Activated CD4-positive, alpha-beta T cell treated with anti-CD3 and anti-CD28 coated beads, Interleukin-2, amount 50 U/mL, for 1 hour (primary cell): ENCODE results near the gene GRB7.
"Not testable (repeated sequence)": the region's sequence is repeated elsewhere in the genome, so short reads cannot be mapped to it uniquely, and the experiment has no call there.

Source experiments
- DNase-seq: peaks from one replicate; pipeline ENCODE4 v3.0.0-alpha.2; 2020

The GRB7 gene

GRCh38 chr17:39737760-39738567, at the start of gene GRB7:
TSS of gene GRB7 (plus strand) at chr17:39737938. CDS start at chr17:39742302, 4,364 bp downstream.
- DNase-seq: no peak

- no peak for DNase-seq
Measured at GRCh38 chr17:39688475-39688835, 49.3 kb upstream of the GRB7 start.

GRCh38 chr17:39688945-39689344, 48.8 kb upstream of the GRB7 start:
- no peak for DNase-seq

- DNase-seq: no peak
Measured at GRCh38 chr17:39694593-39694992, 43.1 kb upstream of the GRB7 start.

- DNase-seq: no peak
Measured at GRCh38 chr17:39695089-39695474, 42.7 kb upstream of the GRB7 start.

- no peak for DNase-seq
Measured at GRCh38 chr17:39696731-39697130, 41.0 kb upstream of the GRB7 start.

- DNase-seq: no peak
Measured at GRCh38 chr17:39697961-39698360, 39.8 kb upstream of the GRB7 start.

- not testable (repeated sequence) for DNase-seq
Measured at GRCh38 chr17:39699157-39699817, 38.5 kb upstream of the GRB7 start.

- no peak for DNase-seq
Measured at GRCh38 chr17:39699818-39700147, 38.0 kb upstream of the GRB7 start, which contains the start of gene ERBB2. TSS of gene ERBB2 (plus strand) at chr17:39700064. CDS start at chr17:39700239, 175 bp downstream.

- DNase-seq: no peak
Measured at GRCh38 chr17:39700148-39700987, 37.4 kb upstream of the GRB7 start.

GRCh38 chr17:39701012-39701783, 36.5 kb upstream of the GRB7 start:
- DNase-seq: no peak

GRCh38 chr17:39701784-39702422, 35.8 kb upstream of the GRB7 start:
- no peak for DNase-seq

- no peak for DNase-seq
Measured at GRCh38 chr17:39702901-39703893, 34.5 kb upstream of the GRB7 start.

GRCh38 chr17:39703913-39704312, 33.8 kb upstream of the GRB7 start:
- DNase-seq: no peak

GRCh38 chr17:39704821-39705551, 32.8 kb upstream of the GRB7 start:
- no peak for DNase-seq

GRCh38 chr17:39705786-39706348, 31.9 kb upstream of the GRB7 start:
- DNase-seq: no peak

GRCh38 chr17:39706383-39706782, 31.4 kb upstream of the GRB7 start:
- DNase-seq: no peak

- DNase-seq: no peak
Measured at GRCh38 chr17:39706921-39707337, 30.8 kb upstream of the GRB7 start.

- no peak for DNase-seq
Measured at GRCh38 chr17:39709319-39709997, 28.3 kb upstream of the GRB7 start.
